ENCODE results near the gene CDC45.

Gene CDC45

DNA sequence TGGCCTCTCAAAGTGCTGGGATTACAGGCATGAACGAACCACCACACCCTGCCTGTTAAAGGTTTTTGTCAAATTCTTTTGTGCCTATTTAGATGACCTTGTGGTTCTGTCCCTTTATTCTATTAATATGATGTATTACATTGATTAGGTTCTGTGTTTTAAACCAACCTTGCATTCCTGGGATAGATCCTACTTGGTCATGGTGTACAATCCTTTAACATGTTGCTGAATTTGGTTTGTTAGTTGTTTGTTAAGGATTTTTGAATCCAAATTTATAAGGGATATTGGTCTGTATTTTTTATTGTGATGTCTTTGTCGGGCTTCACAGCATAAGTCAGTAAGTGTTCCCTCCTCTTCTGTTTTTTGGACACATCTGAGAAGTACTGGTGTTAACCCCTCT is 73.5 kb downstream of the CDC45 start:
- DNase-seq (ENCODE audit: extremely low read depth, low read depth) = no peak
- TF ChIP-seq, protein P1, sequence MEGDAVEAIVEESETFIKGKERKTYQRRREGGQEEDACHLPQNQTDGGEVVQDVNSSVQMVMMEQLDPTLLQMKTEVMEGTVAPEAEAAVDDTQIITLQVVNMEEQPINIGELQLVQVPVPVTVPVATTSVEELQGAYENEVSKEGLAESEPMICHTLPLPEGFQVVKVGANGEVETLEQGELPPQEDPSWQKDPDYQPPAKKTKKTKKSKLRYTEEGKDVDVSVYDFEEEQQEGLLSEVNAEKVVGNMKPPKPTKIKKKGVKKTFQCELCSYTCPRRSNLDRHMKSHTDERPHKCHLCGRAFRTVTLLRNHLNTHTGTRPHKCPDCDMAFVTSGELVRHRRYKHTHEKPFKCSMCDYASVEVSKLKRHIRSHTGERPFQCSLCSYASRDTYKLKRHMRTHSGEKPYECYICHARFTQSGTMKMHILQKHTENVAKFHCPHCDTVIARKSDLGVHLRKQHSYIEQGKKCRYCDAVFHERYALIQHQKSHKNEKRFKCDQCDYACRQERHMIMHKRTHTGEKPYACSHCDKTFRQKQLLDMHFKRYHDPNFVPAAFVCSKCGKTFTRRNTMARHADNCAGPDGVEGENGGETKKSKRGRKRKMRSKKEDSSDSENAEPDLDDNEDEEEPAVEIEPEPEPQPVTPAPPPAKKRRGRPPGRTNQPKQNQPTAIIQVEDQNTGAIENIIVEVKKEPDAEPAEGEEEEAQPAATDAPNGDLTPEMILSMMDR (IDR thresholded peaks at IDR 0.05; ENCODE audit: low read depth, low read length) = no peak

DNA sequence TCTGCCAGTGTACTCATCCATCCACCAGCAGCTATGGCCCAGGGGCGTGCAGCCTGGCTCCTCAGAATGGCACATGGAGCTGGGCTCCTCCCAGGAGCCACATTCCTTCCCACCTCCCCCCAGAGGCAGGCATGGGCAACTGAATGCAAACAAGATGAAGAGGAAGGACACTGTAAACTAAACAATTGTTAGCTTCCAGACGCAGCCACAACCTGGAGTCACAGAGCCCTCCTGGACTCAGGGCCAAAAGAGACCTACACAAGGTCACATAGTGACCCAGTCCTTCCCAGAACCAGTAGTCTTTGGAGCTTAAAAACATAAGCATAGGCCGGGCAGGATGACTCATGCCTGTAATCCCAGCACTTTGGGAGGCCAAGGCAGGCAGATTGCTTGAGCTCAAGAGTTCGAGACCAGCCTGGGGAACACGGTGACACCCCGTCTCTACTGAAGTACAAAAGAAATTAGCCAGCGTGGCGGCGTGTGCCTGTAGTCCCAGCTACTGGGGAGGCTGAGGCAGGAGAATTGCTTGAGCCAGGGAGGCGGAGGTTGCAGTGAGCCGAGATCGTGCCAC is 75.2 kb downstream of the CDC45 start:
- DNase-seq (ENCODE audit: extremely low read depth, low read depth) = no peak

DNA sequence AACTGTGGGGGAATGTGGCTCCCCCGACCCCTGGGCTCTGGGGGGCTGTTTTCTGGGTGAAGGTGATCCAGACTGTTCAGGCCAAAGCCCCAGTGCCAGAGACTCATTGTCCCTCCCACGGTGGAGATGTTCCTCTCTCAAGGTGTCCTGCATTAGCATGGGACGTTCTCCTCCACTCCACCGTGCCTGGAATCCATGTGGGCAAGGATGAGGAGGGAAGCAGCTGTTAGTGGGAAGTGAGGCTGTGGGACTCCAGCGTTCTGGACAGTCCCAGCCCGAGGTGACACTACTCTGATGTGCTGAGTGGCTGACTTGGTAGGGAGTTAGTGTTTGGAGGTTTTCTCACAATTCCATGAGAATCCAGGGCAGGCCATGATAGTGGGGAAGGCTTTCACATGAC is 75.9 kb downstream of the CDC45 start:
- TF ChIP-seq, protein P1 (IDR thresholded peaks at IDR 0.05; ENCODE audit: low read depth, low read length) = no peak

More for the DNA sequence above, 75.2 kb downstream of the CDC45 start:
- TF ChIP-seq, protein P1 (IDR thresholded peaks at IDR 0.05; ENCODE audit: low read depth, low read length) = no peak; the same call in none of the 2 replicates

DNA sequence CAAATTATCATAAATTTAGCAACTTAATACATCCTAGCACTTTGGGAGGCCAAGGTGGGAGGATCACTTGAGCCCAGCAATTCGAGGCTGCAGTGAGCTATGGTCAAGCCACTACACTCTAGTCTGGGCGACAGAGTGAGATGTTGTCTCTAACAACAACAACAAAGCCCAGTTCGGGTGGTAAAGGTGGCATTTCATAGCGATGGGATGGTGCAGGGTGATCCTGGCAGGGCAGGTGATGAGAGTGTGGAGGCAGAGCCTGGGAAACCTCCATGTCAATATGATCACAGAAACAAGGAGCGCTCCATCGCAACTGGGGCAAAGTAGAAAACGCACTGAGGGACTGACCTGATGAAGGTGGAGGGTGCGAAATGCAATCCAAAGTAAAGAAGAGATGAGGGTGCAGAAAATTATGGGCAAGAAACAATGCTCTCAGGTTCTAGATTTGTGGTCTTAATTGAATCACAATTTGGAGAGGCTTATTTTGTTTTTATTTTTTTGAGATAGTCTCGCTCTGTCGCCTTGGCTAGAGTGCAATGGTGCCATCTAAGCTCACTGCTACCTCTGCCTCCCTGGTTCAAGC is 77.3 kb downstream of the CDC45 start:
- DNase-seq (ENCODE audit: extremely low read depth, low read depth) = no peak
- TF ChIP-seq, protein P1 (IDR thresholded peaks at IDR 0.05; ENCODE audit: low read depth, low read length) = no peak

More for the DNA sequence above, 75.9 kb downstream of the CDC45 start:
- DNase-seq (ENCODE audit: extremely low read depth, low read depth) = no peak

DNA sequence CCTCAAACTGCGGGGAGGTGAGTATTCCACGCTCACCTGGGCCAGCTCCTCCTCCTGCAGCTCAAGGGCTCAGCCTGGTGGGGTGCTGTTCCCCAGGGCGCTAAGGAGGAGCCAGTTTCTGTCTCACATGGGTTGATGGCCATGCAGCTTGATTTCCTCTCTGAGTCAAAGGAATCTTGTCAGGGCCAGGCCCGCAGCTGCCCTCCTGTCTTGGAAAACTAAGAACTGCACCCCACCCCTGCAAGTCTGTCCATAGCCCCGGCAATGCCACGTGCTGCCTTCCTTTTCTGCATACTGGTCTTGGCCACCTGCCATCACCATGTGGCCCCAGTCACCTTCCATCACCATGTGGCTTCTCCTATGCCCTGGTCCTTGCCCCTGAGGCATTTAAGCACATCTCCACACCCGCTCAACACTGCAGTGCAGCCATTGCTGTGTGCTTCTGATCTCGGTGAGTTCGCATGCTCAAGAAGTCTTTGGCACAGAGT is 79.6 kb downstream of the CDC45 start:
- TF ChIP-seq, protein P1 (IDR thresholded peaks at IDR 0.05; ENCODE audit: low read depth, low read length) = no peak
- DNase-seq (ENCODE audit: extremely low read depth, low read depth) = no peak

DNA sequence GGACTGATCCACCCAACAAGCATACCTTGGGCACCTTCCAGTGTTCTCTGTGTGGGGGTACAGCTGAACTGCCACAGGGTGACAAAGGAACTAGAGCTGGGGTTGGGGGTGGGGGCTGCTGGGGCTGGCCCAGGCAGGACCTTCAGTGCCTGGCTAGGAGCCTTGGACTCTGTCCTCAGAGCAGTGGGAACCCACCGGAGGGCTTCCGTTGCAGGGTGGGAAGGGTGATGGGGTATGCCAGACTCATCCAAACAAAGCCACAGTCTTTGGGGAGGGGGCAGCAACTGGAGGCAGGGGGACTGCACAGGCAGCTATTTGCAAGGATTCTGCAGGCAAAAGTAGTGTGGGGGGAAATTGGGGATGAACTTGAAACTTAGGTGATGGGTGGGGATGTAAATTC is 80.2 kb downstream of the CDC45 start:
- TF ChIP-seq, protein P1 (IDR thresholded peaks at IDR 0.05; ENCODE audit: low read depth, low read length) = no peak
- DNase-seq (ENCODE audit: extremely low read depth, low read depth) = no peak

DNA sequence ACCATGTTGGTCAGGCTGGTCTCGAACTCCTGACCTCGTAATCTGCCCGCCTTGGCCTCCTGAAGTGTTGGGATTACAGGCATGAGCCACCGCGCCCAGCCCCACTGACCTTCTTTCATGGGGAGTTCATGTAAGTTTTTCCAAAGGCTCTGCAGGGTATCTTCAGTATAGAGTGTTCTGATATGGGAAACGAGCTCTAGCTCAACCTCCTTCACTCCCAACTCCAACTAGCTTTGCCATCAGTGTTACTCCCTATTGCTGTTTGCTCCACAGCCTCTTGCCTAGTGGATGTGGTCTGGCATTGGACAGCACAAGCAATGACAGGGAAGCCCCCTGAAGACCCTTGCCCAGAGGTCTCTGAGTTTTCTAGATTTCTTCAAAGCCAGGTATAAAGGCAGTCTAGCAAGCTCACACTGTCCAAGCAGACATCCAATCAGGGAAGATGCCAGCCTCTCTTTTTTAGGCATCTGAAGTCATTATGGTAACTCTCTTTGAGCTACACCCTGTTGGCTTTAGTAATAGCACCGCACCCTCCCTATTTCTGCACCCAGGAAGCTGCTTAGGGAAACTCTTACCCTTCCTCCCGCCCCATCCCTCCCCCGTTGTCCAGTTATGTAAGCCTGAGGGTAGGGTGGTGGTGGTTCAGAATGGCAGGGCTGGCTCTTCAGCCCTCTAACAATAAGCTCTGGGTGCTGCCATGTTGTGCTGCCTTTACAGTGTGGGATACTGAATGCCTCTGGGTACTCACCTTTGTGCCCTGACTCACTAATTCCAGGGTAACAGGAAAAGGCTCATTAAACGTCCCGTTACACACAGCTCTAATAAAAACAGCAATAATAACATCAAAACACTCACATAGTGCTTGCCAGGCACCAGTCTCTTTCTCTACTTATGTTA is 85.9 kb downstream of the CDC45 start:
- no peak for DNase-seq (ENCODE audit: extremely low read depth, low read depth)
- TF ChIP-seq, protein P1 (IDR thresholded peaks at IDR 0.05; ENCODE audit: low read depth, low read length) = no peak

Data from AG09319 (cell line).